HEK293 (cell line): ENCODE measurements around the gene CCNT1.

ENCODE experiments used
- KLF1 ChIP-seq: fragments of 450-650 bp; formaldehyde crosslinking; IDR thresholded peaks from 2 replicates; pipeline ENCODE4 v1.5.1; 2016; ENCODE audit warnings: missing biosample characterization, missing genetic modification characterization
- MEIS1 ChIP-seq: sonication (generic); formaldehyde crosslinking; IDR thresholded peaks from 2 replicates; pipeline ENCODE4 v1.8.1; 2022; ENCODE audit warnings: missing genetic modification reagents, mild to moderate bottlenecking, borderline replicate concordance
- PRDM10 ChIP-seq: fragments of 450-650 bp; formaldehyde crosslinking; IDR thresholded peaks from 2 replicates; pipeline ENCODE4 v1.5.1; 2016; ENCODE audit warnings: missing biosample characterization, missing genetic modification characterization
- SCRT1 ChIP-seq: fragments of 450-650 bp; formaldehyde crosslinking; IDR thresholded peaks from 2 replicates; pipeline ENCODE4 v1.5.1; 2016; ENCODE audit warnings: missing biosample characterization, missing genetic modification characterization, borderline replicate concordance
- TRIM28 ChIP-seq: IDR thresholded peaks from 2 replicates; pipeline ENCODE4 v1.6.1; 2011; ENCODE audit warnings: low read length, control low read depth, borderline replicate concordance
- ZBTB21 ChIP-seq: fragments of 450-650 bp; formaldehyde crosslinking; IDR thresholded peaks from 2 replicates; pipeline ENCODE4 v1.5.1; 2017; ENCODE audit warnings: missing biosample characterization, missing genetic modification characterization
- ZFP3 ChIP-seq: fragments of 450-650 bp; formaldehyde crosslinking; IDR thresholded peaks from 2 replicates; pipeline ENCODE4 v1.5.1; 2016; ENCODE audit warnings: low read depth, missing biosample characterization, missing genetic modification characterization
- ZNF132 ChIP-seq: fragments of 450-650 bp; formaldehyde crosslinking; IDR thresholded peaks from 2 replicates; pipeline ENCODE4 v1.5.1; 2017; ENCODE audit warnings: missing biosample characterization, missing genetic modification characterization, borderline replicate concordance
- ZNF146 ChIP-seq: fragments of 450-650 bp; formaldehyde crosslinking; IDR thresholded peaks from 2 replicates; pipeline ENCODE4 v1.5.1; 2016; ENCODE audit warnings: missing biosample characterization, missing genetic modification characterization
- ZNF148 ChIP-seq: fragments of 450-650 bp; formaldehyde crosslinking; IDR thresholded peaks from 2 replicates; pipeline ENCODE4 v1.5.0; 2017; ENCODE audit warnings: missing biosample characterization, missing genetic modification characterization, borderline replicate concordance
- ZNF184 ChIP-seq: fragments of 450-650 bp; IDR thresholded peaks from 2 replicates; pipeline ENCODE4 v1.5.1; 2018; ENCODE audit warnings: missing biosample characterization, mild to moderate bottlenecking, missing genetic modification characterization
- ZNF202 ChIP-seq: fragments of 450-650 bp; formaldehyde crosslinking; IDR thresholded peaks from 2 replicates; pipeline ENCODE4 v1.5.1; 2016; ENCODE audit warnings: missing biosample characterization, missing genetic modification characterization, borderline replicate concordance
- ZNF221 ChIP-seq: fragments of 450-650 bp; formaldehyde crosslinking; IDR thresholded peaks from 2 replicates; pipeline ENCODE4 v1.5.1; 2017; ENCODE audit warnings: missing biosample characterization, missing genetic modification characterization, borderline replicate concordance
- ZNF248 ChIP-seq: fragments of 450-650 bp; formaldehyde crosslinking; IDR thresholded peaks from 2 replicates; pipeline ENCODE4 v1.5.1; 2017; ENCODE audit warnings: missing biosample characterization, missing genetic modification characterization
- ZNF26 ChIP-seq: fragments of 450-650 bp; formaldehyde crosslinking; IDR thresholded peaks from 2 replicates; pipeline ENCODE4 v1.5.1; 2016; ENCODE audit warnings: missing biosample characterization, missing genetic modification characterization
- ZNF280D ChIP-seq: fragments of 450-650 bp; formaldehyde crosslinking; IDR thresholded peaks from 2 replicates; pipeline ENCODE4 v1.5.1; 2016; ENCODE audit warnings: missing biosample characterization, missing genetic modification characterization
- ZNF350 ChIP-seq: fragments of 450-650 bp; formaldehyde crosslinking; IDR thresholded peaks from 2 replicates; pipeline ENCODE4 v1.5.0; 2017; ENCODE audit warnings: missing biosample characterization, mild to moderate bottlenecking, missing genetic modification characterization
- ZNF426 ChIP-seq: fragments of 450-650 bp; formaldehyde crosslinking; IDR thresholded peaks from 2 replicates; pipeline ENCODE4 v1.5.1; 2017; ENCODE audit warnings: missing biosample characterization, missing genetic modification characterization, mild to moderate bottlenecking, inconsistent platforms, moderate library complexity
- ZNF639 ChIP-seq: fragments of 450-650 bp; formaldehyde crosslinking; IDR thresholded peaks from 2 replicates; pipeline ENCODE4 v1.5.1; 2016; ENCODE audit warnings: missing biosample characterization, missing genetic modification characterization
- ZNF670 ChIP-seq: fragments of 450-650 bp; formaldehyde crosslinking; IDR thresholded peaks from 2 replicates; pipeline ENCODE4 v1.5.1; 2016; ENCODE audit warnings: missing biosample characterization, missing genetic modification characterization, low read depth
- ZNF677 ChIP-seq: fragments of 450-650 bp; IDR thresholded peaks from 2 replicates; pipeline ENCODE4 v1.5.0; 2018; ENCODE audit warnings: missing biosample characterization, mild to moderate bottlenecking, missing genetic modification characterization, moderate library complexity
- ZNF747 ChIP-seq: fragments of 450-650 bp; formaldehyde crosslinking; IDR thresholded peaks from 2 replicates; pipeline ENCODE4 v1.5.1; 2016; ENCODE audit warnings: missing biosample characterization, missing genetic modification characterization
- ZNF768 ChIP-seq: fragments of 450-650 bp; formaldehyde crosslinking; IDR thresholded peaks from 2 replicates; pipeline ENCODE4 v1.5.1; 2018; ENCODE audit warnings: missing biosample characterization, mild to moderate bottlenecking, missing genetic modification characterization
- ZNF837 ChIP-seq: fragments of 450-650 bp; formaldehyde crosslinking; IDR thresholded peaks from 2 replicates; pipeline ENCODE4 v1.5.1; 2016; ENCODE audit warnings: missing biosample characterization, missing genetic modification characterization
- ZSCAN23 ChIP-seq: fragments of 450-650 bp; formaldehyde crosslinking; IDR thresholded peaks from 2 replicates; pipeline ENCODE4 v1.5.1; 2016; ENCODE audit warnings: missing biosample characterization, missing genetic modification characterization
- ZSCAN4 ChIP-seq: fragments of 450-650 bp; formaldehyde crosslinking; IDR thresholded peaks from 2 replicates; pipeline ENCODE4 v1.5.1; 2017; ENCODE audit warnings: missing biosample characterization, missing genetic modification characterization

The CCNT1 gene

GRCh38 chr12:48683534-48683933 is 33.0 kb downstream of the CCNT1 start (continued):
- TF ChIP-seq ZNF426 (tag by site-specific recombination) (peak; percentile 87), ZNF221 (tag by site-specific recombination) (no peak), ZNF837 (tag by site-specific recombination) (no peak), ZNF132 (tag by site-specific recombination) (no peak), PRDM10 (no peak), ZNF148 (tag by site-specific recombination) (no peak), ZNF146 (tag by site-specific recombination) (no peak), ZNF248 (tag by site-specific recombination) (no peak), ZNF768 (no peak), ZBTB21 (tag by site-specific recombination) (peak; percentile 76), ZNF350 (tag by site-specific recombination) (no peak), ZNF26 (tag by site-specific recombination) (no peak), KLF1 (no peak), ZNF280D (no peak), ZNF747 (tag by site-specific recombination) (no peak), ZSCAN4 (tag by site-specific recombination) (no peak), SCRT1 (tag by site-specific recombination) (no peak), ZNF184 (tag by site-specific recombination) (no peak), MEIS1 (no peak), ZSCAN23 (tag by site-specific recombination) (no peak), ZNF677 (tag by site-specific recombination) (no peak), ZNF639 (tag by site-specific recombination) (peak; percentile 64; the same call in 1 of the 2 replicates), ZNF202 (peak; percentile 95), ZNF670 (tag by site-specific recombination) (no peak), TRIM28 (no peak), ZFP3 (0 out of 2 replicates have a peak, but pooled peaks have one; percentile 33)
